ACC112 (cell line): Measurements from ENCODE around the gene CAND2.

ENCODE experiments used
- H2AFZ ChIP-seq: fragments of 200-600 bp; sonication (generic); one replicate; pipeline ENCODE4 v1.6.0; 2017; ENCODE audit warnings: antibody characterized with exemption, low read length; ENCODE audit not compliant: unreplicated experiment
- H3K27ac ChIP-seq: fragments of 200-600 bp; sonication (generic); 2 replicates; pipeline ENCODE4 v1.5.1; 2014; ENCODE audit warnings: low read depth, mild to moderate bottlenecking, antibody characterized with exemption, low read length, moderate library complexity
- H3K27me3 ChIP-seq: fragments of 200-600 bp; sonication (generic); 2 replicates; pipeline ENCODE4 v1.6.1; 2014; ENCODE audit warnings: mild to moderate bottlenecking, antibody characterized with exemption, low read length, moderate library complexity, mixed read lengths; ENCODE audit not compliant: insufficient read depth
- H3K36me3 ChIP-seq: fragments of 200-600 bp; sonication (generic); 2 replicates; pipeline ENCODE4 v1.6.1; 2016; ENCODE audit warnings: mild to moderate bottlenecking, antibody characterized with exemption, low read length, moderate library complexity, mixed read lengths; ENCODE audit not compliant: insufficient read depth
- H3K4me1 ChIP-seq: fragments of 200-600 bp; sonication (generic); one replicate; pipeline ENCODE4 v1.6.1; 2016; ENCODE audit warnings: low read length, mixed read lengths; ENCODE audit not compliant: insufficient read depth, unreplicated experiment, control insufficient read depth
- H3K4me3 ChIP-seq: fragments of 200-600 bp; sonication (generic); 2 replicates; pipeline ENCODE4 v1.5.1; 2014; ENCODE audit warnings: mild to moderate bottlenecking, low read depth, low read length
- H3K79me2 ChIP-seq: fragments of 200-600 bp; sonication (generic); one replicate; pipeline ENCODE4 v1.6.0; 2016; ENCODE audit warnings: low read length; ENCODE audit not compliant: control insufficient read depth, unreplicated experiment, insufficient read depth

The CAND2 gene

DNA sequence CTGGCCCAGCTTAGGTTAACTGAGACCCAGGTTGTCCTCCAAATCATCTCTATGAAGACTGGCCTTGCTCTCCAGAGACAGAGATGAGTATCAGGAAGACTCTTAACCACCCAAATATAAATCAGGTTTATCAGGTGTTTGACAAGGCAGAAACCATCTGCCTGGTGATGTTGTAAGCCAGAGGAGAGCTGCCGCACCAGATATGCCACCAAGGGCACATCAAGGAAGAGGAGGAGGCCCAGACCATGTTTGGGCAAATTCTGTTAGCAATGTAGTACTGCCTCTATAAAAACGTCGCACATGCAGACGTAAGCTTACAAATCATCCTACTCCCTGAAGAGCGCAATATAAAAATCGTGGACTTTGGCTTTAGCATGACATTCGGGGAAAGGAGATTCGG, 65.9 kb downstream of the CAND2 start:
- H3K36me3 ChIP-seq = no peaks in the 10 kb centered on the region
- H3K27ac ChIP-seq = no peak overlapping the region
- H3K27me3 ChIP-seq = peaks cover 41% of the 10 kb centered on the region; the same call in 1 of the 2 replicates
- H3K4me1 ChIP-seq = no peaks in the 10 kb centered on the region
- H2AFZ ChIP-seq = no peak overlapping the region
- H3K79me2 ChIP-seq = no peaks in the 10 kb centered on the region
- no peak overlapping the region for H3K4me3 ChIP-seq

DNA sequence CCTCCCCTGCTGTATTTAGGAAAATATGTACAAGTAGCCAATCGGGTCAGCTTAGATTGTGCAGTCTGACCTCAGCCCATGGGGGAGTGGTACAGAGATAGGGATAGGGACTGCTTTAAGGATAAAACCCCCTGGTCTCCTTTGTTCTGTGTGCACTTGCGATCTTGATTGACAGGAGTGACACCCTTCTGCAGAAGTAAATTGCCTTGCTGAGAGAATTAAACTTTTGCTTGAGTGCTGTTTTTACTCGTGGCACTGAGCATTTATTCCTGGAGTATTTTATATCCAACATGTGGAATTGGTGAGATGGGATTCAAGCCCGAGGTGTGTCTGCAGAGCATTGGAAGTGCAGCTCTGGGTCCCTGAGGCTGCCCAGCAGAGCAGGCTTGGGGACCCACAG, 68.8 kb downstream of the CAND2 start:
- no peak overlapping the region for H2AFZ ChIP-seq
- H3K36me3 ChIP-seq = no peaks in the 10 kb centered on the region
- peaks cover 19% of the 10 kb centered on the region; the same call in 1 of the 2 replicates for H3K27me3 ChIP-seq
- no peaks in the 10 kb centered on the region for H3K4me1 ChIP-seq
- no peaks in the 10 kb centered on the region for H3K79me2 ChIP-seq
- H3K4me3 ChIP-seq = no peak overlapping the region
- no peak overlapping the region for H3K27ac ChIP-seq

DNA sequence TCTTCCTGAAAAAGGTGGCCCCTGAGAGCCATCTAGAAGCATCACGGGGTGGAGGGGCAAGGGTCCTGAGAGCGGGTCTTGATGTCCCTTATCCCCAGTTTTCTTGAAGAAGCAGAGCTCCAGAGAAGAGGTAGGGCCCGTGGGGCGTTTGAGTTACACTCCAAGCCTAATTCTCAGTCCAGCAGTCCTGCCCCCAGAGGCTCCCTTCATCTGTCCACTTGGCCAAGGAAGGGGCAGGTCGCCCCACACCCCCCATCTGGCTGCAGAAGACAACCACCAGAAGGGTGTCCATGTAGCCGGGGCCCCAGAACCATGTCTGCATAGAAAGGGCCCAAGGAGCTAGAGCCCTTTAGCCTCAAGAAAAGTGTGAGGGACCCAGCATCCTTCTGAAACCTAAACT, 70.4 kb downstream of the CAND2 start:
- peaks cover 12% of the 10 kb centered on the region; the same call in 1 of the 2 replicates for H3K27me3 ChIP-seq
- no peaks in the 10 kb centered on the region for H3K79me2 ChIP-seq
- H3K4me3 ChIP-seq = no peak overlapping the region
- no peaks in the 10 kb centered on the region for H3K36me3 ChIP-seq
- no peak overlapping the region for H3K27ac ChIP-seq
- no peak overlapping the region for H2AFZ ChIP-seq
- H3K4me1 ChIP-seq = no peaks in the 10 kb centered on the region

DNA sequence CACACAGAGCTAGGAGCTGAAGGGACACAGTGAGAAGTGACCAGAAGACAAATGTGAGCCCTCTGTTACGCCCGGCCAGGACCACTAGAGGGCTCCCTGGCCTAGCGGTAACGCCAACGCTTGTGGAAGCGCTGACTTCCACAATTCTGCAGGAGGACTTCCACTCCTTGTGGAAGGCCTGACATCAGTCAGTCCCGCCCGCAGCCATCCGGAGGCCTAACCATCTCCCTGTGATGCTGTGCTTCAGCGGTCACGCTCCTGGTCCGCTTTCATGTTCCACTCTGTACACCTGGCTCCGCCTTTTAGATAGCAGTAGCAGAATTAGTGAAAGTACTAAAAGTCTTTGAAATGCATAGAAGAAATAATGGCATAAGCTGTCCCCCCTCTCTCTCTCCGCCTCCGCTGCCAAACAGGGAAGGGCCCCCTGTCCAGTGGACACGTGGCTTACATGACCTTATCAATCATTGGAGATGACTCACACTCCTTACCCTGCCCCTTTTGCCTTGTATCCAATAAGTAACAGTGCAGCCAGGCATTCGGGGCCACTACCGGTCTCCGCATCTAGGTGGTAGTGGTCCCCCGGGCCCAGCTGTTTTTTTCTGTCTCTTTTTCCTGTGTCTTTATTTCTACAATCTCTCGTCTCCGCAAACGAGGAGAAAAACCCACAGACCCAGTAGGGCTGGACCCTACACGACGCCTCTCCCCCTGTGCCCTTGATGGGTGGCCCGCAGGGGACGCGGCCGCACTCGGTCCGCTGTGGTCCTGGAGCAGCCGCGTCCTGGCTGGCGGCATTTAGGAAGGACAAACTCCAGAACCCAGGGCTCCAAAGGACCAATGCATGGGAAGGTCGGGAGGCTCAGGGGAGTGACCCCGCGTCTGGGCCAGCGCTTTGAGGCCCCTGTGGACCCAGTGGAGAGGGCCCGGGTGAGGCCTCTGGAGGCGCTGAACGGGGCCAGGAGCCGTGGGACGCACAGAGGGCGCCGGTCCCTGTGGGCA, 71.9 kb downstream of the CAND2 start:
- H3K27ac ChIP-seq = no peak overlapping the region
- no peak overlapping the region for H3K4me3 ChIP-seq
- H3K27me3 ChIP-seq = peaks cover 9% of the 10 kb centered on the region; the same call in 1 of the 2 replicates
- H3K36me3 ChIP-seq = no peaks in the 10 kb centered on the region
- no peak overlapping the region for H2AFZ ChIP-seq
- H3K79me2 ChIP-seq = no peaks in the 10 kb centered on the region
- no peaks in the 10 kb centered on the region for H3K4me1 ChIP-seq

DNA sequence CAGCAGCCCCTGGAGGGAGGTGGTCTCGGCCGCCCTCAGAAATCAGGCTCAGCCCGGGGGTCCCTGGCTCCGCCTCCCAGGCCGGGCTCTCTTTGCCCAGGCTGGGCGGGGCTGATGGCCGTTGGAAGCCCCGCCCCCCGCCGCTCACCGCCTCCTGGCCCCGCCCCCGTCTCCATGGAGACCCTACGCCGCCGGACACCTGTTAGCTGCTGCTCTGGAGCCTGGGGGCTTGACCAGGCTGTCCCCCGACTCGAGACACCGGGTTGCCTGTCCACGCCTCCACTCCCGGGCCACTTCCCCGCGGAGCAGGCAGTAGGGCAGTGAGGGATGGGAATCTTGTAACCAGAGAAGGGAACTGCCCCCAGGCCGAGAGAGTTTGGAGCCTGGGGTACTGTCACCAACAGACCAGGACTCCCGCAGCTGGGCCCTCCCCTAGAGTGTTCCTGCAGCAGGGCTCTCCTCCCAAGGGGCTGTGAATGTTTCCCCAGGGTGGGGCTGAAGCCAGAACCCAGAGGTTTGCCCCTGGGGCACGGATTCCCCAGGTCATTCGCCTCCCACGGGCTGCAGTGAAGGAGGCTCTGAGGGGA, 72.6 kb downstream of the CAND2 start:
- no peaks in the 10 kb centered on the region for H3K4me1 ChIP-seq
- H3K4me3 ChIP-seq = no peak overlapping the region
- H3K27ac ChIP-seq = no peak overlapping the region
- no peak overlapping the region for H2AFZ ChIP-seq
- peaks cover 1% of the 10 kb centered on the region; the same call in 1 of the 2 replicates for H3K27me3 ChIP-seq
- H3K36me3 ChIP-seq = no peaks in the 10 kb centered on the region
- no peaks in the 10 kb centered on the region for H3K79me2 ChIP-seq

DNA sequence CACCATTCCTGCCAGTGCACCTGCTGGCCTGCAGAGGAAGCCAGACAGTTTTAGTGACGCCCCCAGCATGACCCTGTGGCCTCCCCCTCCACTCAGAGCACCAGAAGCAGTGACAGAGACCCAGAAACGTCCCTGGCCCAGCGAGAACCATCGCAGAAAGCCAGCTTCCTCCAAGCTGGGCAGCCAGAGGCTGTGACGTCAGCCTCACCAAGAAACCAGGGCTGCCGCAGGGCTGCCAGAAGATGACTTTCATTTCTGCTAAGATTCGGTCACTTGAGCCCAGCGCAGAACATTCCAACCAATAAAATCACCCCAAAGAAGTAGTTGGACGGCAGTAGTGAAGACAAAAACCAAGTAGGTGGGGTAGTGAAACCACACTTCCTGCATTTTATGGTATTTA, 74.5 kb downstream of the CAND2 start:
- Histone ChIP-seq H3K4me3 (no peak overlapping the region), H3K4me1 (no peaks in the 10 kb centered on the region), H3K36me3 (no peaks in the 10 kb centered on the region), H3K79me2 (no peaks in the 10 kb centered on the region), H2AFZ (peak overlapping the region; percentile 26), H3K27me3 (peaks cover 6% of the 10 kb centered on the region; the same call in 1 of the 2 replicates), H3K27ac (no peak overlapping the region)

DNA sequence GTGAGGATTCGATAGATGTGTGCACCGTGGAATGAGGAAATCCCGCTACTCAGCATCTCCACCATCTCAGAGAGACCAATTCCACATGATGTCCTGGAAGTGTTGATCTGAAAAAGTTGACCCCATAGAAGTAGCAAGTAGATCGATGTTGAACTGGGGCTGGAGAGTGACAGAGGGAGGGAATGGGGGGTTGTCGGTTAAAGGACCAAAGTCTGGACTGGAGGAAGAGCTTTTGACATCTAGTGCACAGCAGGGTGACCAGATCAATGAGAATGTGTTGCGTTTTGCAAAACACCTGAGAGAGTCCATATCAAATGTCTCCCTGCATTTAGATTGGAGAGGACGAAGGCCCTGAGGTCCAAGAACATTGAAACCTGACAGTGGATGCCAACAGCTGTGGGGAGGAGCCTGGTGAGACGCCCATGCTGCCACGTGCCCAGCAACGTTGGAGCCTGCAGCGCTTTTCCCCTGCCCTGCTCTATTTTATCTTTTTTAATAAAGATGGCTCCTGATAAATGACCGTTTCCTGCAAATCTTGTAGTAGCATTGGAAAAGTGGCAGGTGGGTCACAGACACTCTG, 75.0 kb downstream of the CAND2 start:
- no peak overlapping the region for H2AFZ ChIP-seq
- no peaks in the 10 kb centered on the region for H3K79me2 ChIP-seq
- no peaks in the 10 kb centered on the region for H3K36me3 ChIP-seq
- no peak overlapping the region for H3K4me3 ChIP-seq
- H3K27me3 ChIP-seq = peaks cover 6% of the 10 kb centered on the region; the same call in 1 of the 2 replicates
- no peak overlapping the region for H3K27ac ChIP-seq
- no peaks in the 10 kb centered on the region for H3K4me1 ChIP-seq

DNA sequence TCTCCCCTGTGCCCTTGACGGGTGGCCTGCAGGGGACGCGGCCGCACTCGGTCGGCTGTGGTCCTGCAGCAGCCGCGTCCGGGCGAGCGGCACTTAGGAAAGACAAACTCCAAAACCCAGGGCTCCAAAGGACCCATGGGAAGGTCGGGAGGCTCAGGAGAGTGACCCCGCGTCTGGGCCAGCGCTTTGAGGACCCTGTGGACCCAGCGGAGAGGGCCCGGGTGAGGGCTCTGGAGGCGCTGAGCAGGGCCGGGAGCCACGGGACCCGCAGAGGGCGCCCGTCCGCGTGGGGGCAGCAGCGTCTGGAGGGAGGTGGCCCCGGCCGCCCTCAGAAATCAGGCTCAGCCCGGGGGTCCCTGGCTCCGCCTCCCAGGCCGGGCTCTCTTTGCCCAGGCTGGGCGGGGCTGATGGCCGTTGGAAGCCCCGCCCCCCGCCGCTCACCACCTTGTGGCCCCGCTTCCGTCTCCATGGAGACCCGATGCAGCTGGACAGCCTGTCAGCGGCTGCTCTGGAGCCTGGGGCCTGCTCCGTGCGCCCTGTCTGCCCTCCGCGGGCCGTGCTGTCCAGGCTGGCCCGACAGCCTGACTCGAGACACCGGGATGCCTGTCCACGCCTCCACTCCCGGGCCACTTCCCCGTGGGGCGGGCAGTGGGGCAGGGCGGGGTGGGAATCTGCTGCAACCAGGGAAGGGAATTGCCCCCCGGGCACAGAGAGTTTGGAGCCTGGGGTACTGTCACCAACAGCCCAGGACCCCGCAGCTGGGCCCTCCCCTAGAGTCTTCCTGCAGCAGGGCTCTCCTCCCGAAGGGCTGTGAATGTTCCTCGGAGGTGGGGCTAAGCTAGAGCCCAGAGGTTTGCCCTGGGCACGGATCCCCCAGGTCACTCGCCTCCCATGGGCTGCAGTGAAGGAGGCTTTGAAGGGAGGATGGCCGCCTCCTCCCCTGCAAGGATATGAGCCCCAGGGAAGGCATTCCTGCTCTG, 79.7 kb downstream of the CAND2 start:
- Histone ChIP-seq H3K27me3 (peaks cover 6% of the 10 kb centered on the region; the same call in 1 of the 2 replicates), H3K79me2 (no peaks in the 10 kb centered on the region), H2AFZ (no peak overlapping the region), H3K4me3 (no peak overlapping the region), H3K36me3 (no peaks in the 10 kb centered on the region), H3K27ac (no peak overlapping the region), H3K4me1 (no peaks in the 10 kb centered on the region)

DNA sequence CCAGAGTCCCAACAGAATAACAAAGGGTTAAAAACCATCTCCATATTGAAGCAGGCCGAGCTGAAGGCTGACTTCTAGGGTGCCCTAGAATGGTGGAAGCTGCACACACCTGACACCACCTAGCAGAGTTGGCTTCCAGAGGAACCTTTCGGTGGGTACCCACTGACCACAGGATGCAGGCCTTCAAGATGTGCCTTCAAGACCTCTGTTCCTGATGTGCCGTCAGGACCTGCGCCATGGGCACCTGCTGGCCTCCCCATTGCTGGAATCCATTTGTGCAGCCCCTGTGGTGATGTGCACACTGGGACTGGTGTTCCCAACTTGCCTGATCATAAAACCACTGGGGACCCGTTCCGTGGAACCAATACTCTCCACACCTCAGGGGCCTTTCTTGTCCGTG, 80.6 kb downstream of the CAND2 start:
- Histone ChIP-seq H2AFZ (no peak overlapping the region), H3K4me3 (no peak overlapping the region), H3K79me2 (no peaks in the 10 kb centered on the region), H3K36me3 (no peaks in the 10 kb centered on the region), H3K4me1 (no peaks in the 10 kb centered on the region), H3K27ac (no peak overlapping the region), H3K27me3 (peaks cover 8% of the 10 kb centered on the region; the same call in 1 of the 2 replicates)

DNA sequence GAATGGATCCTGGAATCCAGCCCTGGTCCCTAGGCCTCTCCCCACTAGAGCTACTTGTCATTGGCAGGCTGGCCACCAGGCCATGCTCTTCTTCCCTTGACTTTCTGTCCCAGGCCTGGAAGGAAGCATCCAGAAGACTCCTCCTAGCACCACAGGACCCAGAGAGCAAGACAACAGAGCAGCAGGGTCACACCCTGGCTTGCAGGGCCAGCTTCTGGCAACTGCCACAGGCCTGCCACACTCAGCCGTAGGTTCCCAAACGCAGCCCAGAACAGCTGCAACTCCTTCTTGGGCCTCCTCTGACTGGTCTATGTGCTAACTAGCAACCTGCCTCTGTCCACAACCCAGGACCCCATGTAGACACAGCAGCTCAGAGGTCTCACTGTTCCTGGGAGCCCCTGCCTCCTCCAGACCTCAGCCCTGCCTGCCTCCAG, 81.7 kb downstream of the CAND2 start:
- Histone ChIP-seq H3K36me3 (no peaks in the 10 kb centered on the region), H2AFZ (no peak overlapping the region), H3K79me2 (no peaks in the 10 kb centered on the region), H3K4me1 (no peaks in the 10 kb centered on the region), H3K4me3 (no peak overlapping the region), H3K27me3 (peaks cover 9% of the 10 kb centered on the region; the same call in 1 of the 2 replicates), H3K27ac (no peak overlapping the region)
